Mucosa of gallbladder (tissue), 1 donor: Measurements from ENCODE around the gene SDK2. TPM values are rescaled to one million over a fixed set of nuclear protein-coding genes. Genes with fewer than 3 reads are reported as not detected.
A peak's percentile ranks its signal among the peaks of the same experiment; 100 is the strongest.

ENCODE experiments used
- DNase-seq: peaks from one replicate; pipeline ENCODE4 v3.0.0-alpha.2; 2020; ENCODE audit warnings: low spot score
- total RNA-seq: library from RNA; stranded (reverse); gene quantifications from one replicate; pipeline ENCODE4 v1.2.1, GENCODE V29; 2021
- donor health status: DM: no; HTN: no; CAD: no.

SDK2 gene
- total RNA-seq, 1 donor from 2014 or later = 12.9 TPM

- DNase-seq = no peak
Measured at GRCh38 chr17:73559532-73559931, 84.7 kb downstream of the SDK2 start.

- DNase-seq = no peak
Measured at GRCh38 chr17:73555199-73555960, 88.9 kb downstream of the SDK2 start.

- no peak for DNase-seq
Measured at GRCh38 chr17:73554498-73554897, 89.7 kb downstream of the SDK2 start.

GRCh38 chr17:73553311-73553710 lies 90.9 kb downstream of the SDK2 start:
- DNase-seq = no peak

- no peak for DNase-seq
Measured at GRCh38 chr17:73552300-73553048, 91.8 kb downstream of the SDK2 start.

- no peak for DNase-seq
Measured at GRCh38 chr17:73551759-73552158, 92.5 kb downstream of the SDK2 start.

- no peak for DNase-seq
Measured at GRCh38 chr17:73551144-73551543, 93.1 kb downstream of the SDK2 start.

GRCh38 chr17:73550556-73550955 lies 93.7 kb downstream of the SDK2 start:
- DNase-seq = no peak

- no peak for DNase-seq
Measured at GRCh38 chr17:73549841-73550430, 94.3 kb downstream of the SDK2 start.

GRCh38 chr17:73548620-73549311 lies 95.5 kb downstream of the SDK2 start:
- no peak for DNase-seq

- DNase-seq = no peak
Measured at GRCh38 chr17:73547790-73548189, 96.5 kb downstream of the SDK2 start.

GRCh38 chr17:73546770-73547536 lies 97.3 kb downstream of the SDK2 start:
- peak; percentile 72 for DNase-seq

- no peak for DNase-seq
Measured at GRCh38 chr17:73546114-73546513, 98.1 kb downstream of the SDK2 start.

GRCh38 chr17:73545109-73546032 lies 98.9 kb downstream of the SDK2 start:
- no peak for DNase-seq

GRCh38 chr17:73544333-73544732 lies 99.9 kb downstream of the SDK2 start:
- DNase-seq = no peak

GRCh38 chr17:73542323-73542722 lies 101.9 kb downstream of the SDK2 start:
- no peak for DNase-seq

- no peak for DNase-seq
Measured at GRCh38 chr17:73541561-73541981, 102.7 kb downstream of the SDK2 start.

- no peak for DNase-seq
Measured at GRCh38 chr17:73541111-73541510, 103.1 kb downstream of the SDK2 start.

GRCh38 chr17:73539166-73539565 lies 105.1 kb downstream of the SDK2 start:
- DNase-seq = no peak

GRCh38 chr17:73538445-73538844 lies 105.8 kb downstream of the SDK2 start:
- DNase-seq = no peak
